Stimulated activated naive B cell treated with anti-CD40 and anti-IgM and Interleukin-4, amounts not matched to agents 10 μg/mL and 1 μg/mL and 100 μg/mL, for 72 hours (primary cell): ENCODE measurements around the gene ODAD4.

Experiments
- ATAC-seq, 2 donors: fragments of 150-1000 bp; cut with Tn5 transposase; replicated peaks; 2 replicates each; pipeline ENCODE4 v1.10.0; 2021; ENCODE audit warnings: moderate library complexity in 1 of 2
- DNase-seq: peaks from one replicate; pipeline ENCODE4 v3.0.0; 2021
- H3K27ac Mint-ChIP-seq: one replicate; pipeline ENCODE4 v1.8.0; 2022; ENCODE audit warnings: mild to moderate bottlenecking, mixed read lengths
- H3K27me3 Mint-ChIP-seq, 2 donors: one replicate each; pipeline ENCODE4 v1.8.0; 2022; ENCODE audit warnings: mixed read lengths in 2 of 2
- H3K36me3 Mint-ChIP-seq, 2 donors: one replicate each; pipeline ENCODE4 v1.8.0; 2022; ENCODE audit warnings: mixed read lengths in 2 of 2, mild to moderate bottlenecking in 1 of 2
- H3K4me1 Mint-ChIP-seq, 2 donors: one replicate each; pipeline ENCODE4 v1.8.0; 2022; ENCODE audit warnings: mixed read lengths in 2 of 2, mild to moderate bottlenecking in 1 of 2
- H3K4me3 Mint-ChIP-seq, 2 donors: one replicate each; pipeline ENCODE4 v1.8.0; 2022; ENCODE audit warnings: mild to moderate bottlenecking in 2 of 2, mixed read lengths in 2 of 2, moderate library complexity in 1 of 2
- H3K9me3 Mint-ChIP-seq, 2 donors: one replicate each; pipeline ENCODE4 v1.8.0; 2022; ENCODE audit warnings: mixed read lengths in 2 of 2, mild to moderate bottlenecking in 1 of 2

Gene ODAD4

GRCh38 chr17:41906465-41907184 lies 23.8 kb upstream of the ODAD4 start:
- H3K36me3 Mint-ChIP-seq, result peaks cover 45 to 67% of the 10 kb centered on the region in 2 donors

GRCh38 chr17:41907185-41907556 lies 23.2 kb upstream of the ODAD4 start:
- no peak overlapping the region for H3K4me3 Mint-ChIP-seq
- ATAC-seq (no peak), DNase-seq (no peak)
- H3K36me3 Mint-ChIP-seq, result peaks cover 40 to 64% of the 10 kb centered on the region in 2 donors
- H3K27me3 Mint-ChIP-seq, result no peaks in the 10 kb centered on the region
- H3K4me1 Mint-ChIP-seq, result peaks cover 3 to 6% of the 10 kb centered on the region in 2 donors
- no peak overlapping the region for H3K27ac Mint-ChIP-seq
- H3K9me3 Mint-ChIP-seq, result no peaks in the 10 kb centered on the region

More at GRCh38 chr17:41906465-41907184, 23.8 kb upstream of the ODAD4 start:
- Mint-ChIP-seq H3K4me3 (no peak overlapping the region), H3K27ac (no peak overlapping the region), H3K9me3 (no peaks in the 10 kb centered on the region), H3K4me1 (peaks cover 3 to 6% of the 10 kb centered on the region in 2 donors), H3K27me3 (no peaks in the 10 kb centered on the region)
- DNase-seq (no peak), ATAC-seq (no peak)

GRCh38 chr17:41907633-41908539 lies 22.5 kb upstream of the ODAD4 start:
- no peaks in the 10 kb centered on the region for H3K9me3 Mint-ChIP-seq
- DNase-seq, result no peak
- ATAC-seq, result no peak
- H3K36me3 Mint-ChIP-seq, result peaks cover 44 to 71% of the 10 kb centered on the region in 2 donors
- H3K4me1 Mint-ChIP-seq, result peaks cover 3 to 6% of the 10 kb centered on the region in 2 donors
- H3K4me3 Mint-ChIP-seq, result no peak overlapping the region
- no peaks in the 10 kb centered on the region for H3K27me3 Mint-ChIP-seq
- H3K27ac Mint-ChIP-seq, result no peak overlapping the region

- Mint-ChIP-seq H3K4me1 (peaks cover 6 to 12% of the 10 kb centered on the region in 2 donors), H3K27me3 (no peaks in the 10 kb centered on the region), H3K9me3 (no peaks in the 10 kb centered on the region), H3K27ac (no peak overlapping the region), H3K4me3 (no peak overlapping the region), H3K36me3 (peaks cover 43 to 77% of the 10 kb centered on the region in 2 donors)
- DNase-seq (no peak), ATAC-seq (no peak)
These were observed 21.3 kb upstream of the ODAD4 start for GRCh38 chr17:41909088-41909487.

- Mint-ChIP-seq H3K9me3 (no peaks in the 10 kb centered on the region), H3K4me1 (peaks cover 15 to 27% of the 10 kb centered on the region in 2 donors), H3K36me3 (peaks cover 42 to 78% of the 10 kb centered on the region in 2 donors), H3K4me3 (no peak overlapping the region), H3K27ac (no peak overlapping the region), H3K27me3 (no peaks in the 10 kb centered on the region)
- ATAC-seq, result no peak
- DNase-seq, result no peak
These were observed 19.6 kb upstream of the ODAD4 start for GRCh38 chr17:41910701-41911391.

GRCh38 chr17:41912925-41913324 lies 17.5 kb upstream of the ODAD4 start:
- peaks cover 30 to 64% of the 10 kb centered on the region in 2 donors for H3K36me3 Mint-ChIP-seq
- H3K27me3 Mint-ChIP-seq, result no peaks in the 10 kb centered on the region
- peaks cover 23 to 42% of the 10 kb centered on the region in 2 donors for H3K4me1 Mint-ChIP-seq
- H3K4me3 Mint-ChIP-seq, result no peak overlapping the region
- no peaks in the 10 kb centered on the region for H3K9me3 Mint-ChIP-seq
- no peak overlapping the region for H3K27ac Mint-ChIP-seq
- DNase-seq (no peak), ATAC-seq (no peak)

GRCh38 chr17:41913798-41914197 lies 16.6 kb upstream of the ODAD4 start:
- peaks cover 27 to 60% of the 10 kb centered on the region in 2 donors for H3K36me3 Mint-ChIP-seq
- H3K27ac Mint-ChIP-seq, result no peak overlapping the region
- no peaks in the 10 kb centered on the region for H3K27me3 Mint-ChIP-seq
- H3K9me3 Mint-ChIP-seq, result no peaks in the 10 kb centered on the region
- peaks cover 23 to 42% of the 10 kb centered on the region in 2 donors for H3K4me1 Mint-ChIP-seq
- ATAC-seq (no peak), DNase-seq (no peak)
- no peak overlapping the region for H3K4me3 Mint-ChIP-seq

- H3K36me3 Mint-ChIP-seq, result peaks cover 27 to 56% of the 10 kb centered on the region in 2 donors
These were observed 16.1 kb upstream of the ODAD4 start for GRCh38 chr17:41914358-41914766.

GRCh38 chr17:41915020-41915419 lies 15.4 kb upstream of the ODAD4 start:
- H3K9me3 Mint-ChIP-seq, result no peaks in the 10 kb centered on the region
- ATAC-seq, result no peak
- peaks cover 24 to 50% of the 10 kb centered on the region in 2 donors for H3K36me3 Mint-ChIP-seq
- no peak overlapping the region for H3K27ac Mint-ChIP-seq
- peaks cover 25 to 51% of the 10 kb centered on the region in 2 donors for H3K4me1 Mint-ChIP-seq
- H3K27me3 Mint-ChIP-seq, result no peaks in the 10 kb centered on the region
- H3K4me3 Mint-ChIP-seq, result no peak overlapping the region
- DNase-seq, result no peak

More at GRCh38 chr17:41914358-41914766, 16.1 kb upstream of the ODAD4 start:
- no peak for ATAC-seq
- Mint-ChIP-seq H3K27me3 (no peaks in the 10 kb centered on the region), H3K9me3 (no peaks in the 10 kb centered on the region), H3K4me3 (no peak overlapping the region), H3K4me1 (peaks cover 24 to 44% of the 10 kb centered on the region in 2 donors), H3K27ac (no peak overlapping the region)
- no peak for DNase-seq

- Mint-ChIP-seq H3K27ac (peak overlapping the region; percentile 37), H3K36me3 (peaks cover 19 to 44% of the 10 kb centered on the region in 2 donors), H3K4me1 (peaks cover 27 to 51% of the 10 kb centered on the region in 2 donors), H3K27me3 (no peaks in the 10 kb centered on the region), H3K4me3 (no peak overlapping the region), H3K9me3 (no peaks in the 10 kb centered on the region)
- ATAC-seq (no peak), DNase-seq (no peak)
These were observed 14.9 kb upstream of the ODAD4 start for GRCh38 chr17:41915566-41915965.

GRCh38 chr17:41917192-41917591 lies 13.2 kb upstream of the ODAD4 start:
- peak overlapping the region; percentile 20 for H3K27ac Mint-ChIP-seq
- peaks cover 27 to 51% of the 10 kb centered on the region in 2 donors for H3K4me1 Mint-ChIP-seq
- H3K27me3 Mint-ChIP-seq, result no peaks in the 10 kb centered on the region
- H3K36me3 Mint-ChIP-seq, result peaks cover 13 to 33% of the 10 kb centered on the region in 2 donors
- peak overlapping the region; percentile 97 to 98 for H3K4me3 Mint-ChIP-seq
- no peaks in the 10 kb centered on the region for H3K9me3 Mint-ChIP-seq
- ATAC-seq (no peak), DNase-seq (no peak)

GRCh38 chr17:41917679-41918313 lies 12.6 kb upstream of the ODAD4 start:
- Mint-ChIP-seq H3K9me3 (no peaks in the 10 kb centered on the region), H3K27me3 (no peaks in the 10 kb centered on the region), H3K4me1 (peaks cover 27 to 51% of the 10 kb centered on the region in 2 donors), H3K36me3 (peaks cover 9 to 26% of the 10 kb centered on the region in 2 donors), H3K4me3 (peak overlapping the region; percentile 97 to 98), H3K27ac (peak overlapping the region; percentile 98)
- DNase-seq (no peak), ATAC-seq (peak; percentile 1 to 10)

- no peaks in the 10 kb centered on the region for H3K27me3 Mint-ChIP-seq
- H3K9me3 Mint-ChIP-seq, result no peaks in the 10 kb centered on the region
- ATAC-seq (peak; percentile 97 to 98), DNase-seq (peak; percentile 97)
- peaks cover 27 to 50% of the 10 kb centered on the region in 2 donors for H3K4me1 Mint-ChIP-seq
- peak within 1 kb of the TSS; percentile 97 to 98 for H3K4me3 Mint-ChIP-seq
- peaks cover 8 to 19% of the 10 kb centered on the region in 2 donors for H3K36me3 Mint-ChIP-seq
- H3K27ac Mint-ChIP-seq, result peak within 1 kb of the TSS; percentile 98
These were observed 11.9 kb upstream of the ODAD4 start, which contains the start of gene ACLY for GRCh38 chr17:41918314-41919164. ACLY (minus strand) TSS chr17:41918951; CDS start chr17:41913873, 5,078 bp downstream.
